Measurements from ENCODE around the gene DPF1.
"Not testable (repeated sequence)": the region's sequence is repeated elsewhere in the genome, so short reads cannot be mapped to it uniquely, and the experiment has no call there.

Gene DPF1

GRCh38 chr19:38224014-38224862, at the start of gene DPF1:
DPF1 (minus strand) TSS chr19:38224222; CDS start chr19:38224142, 80 bp downstream.
- peak; percentile 61 for DNase-seq

- no peak for DNase-seq
These were observed 49.5 kb upstream of the DPF1 start for GRCh38 chr19:38273499-38273898.

- no peak for DNase-seq
These were observed 46.7 kb upstream of the DPF1 start for GRCh38 chr19:38270587-38271167.

- DNase-seq = no peak
These were observed 44.5 kb upstream of the DPF1 start for GRCh38 chr19:38268539-38268938.

- no peak for DNase-seq
These were observed 43.9 kb upstream of the DPF1 start for GRCh38 chr19:38267761-38268483.

GRCh38 chr19:38266981-38267597, 43.1 kb upstream of the DPF1 start:
- DNase-seq = no peak

GRCh38 chr19:38265921-38266429, 42.0 kb upstream of the DPF1 start:
- no peak for DNase-seq

- no peak for DNase-seq
These were observed 41.3 kb upstream of the DPF1 start for GRCh38 chr19:38265213-38265861.

- DNase-seq = peak; percentile 12
These were observed 40.6 kb upstream of the DPF1 start, which contains the start of gene SPINT2 for GRCh38 chr19:38264486-38265212. SPINT2 (plus strand) TSS chr19:38264573; CDS start chr19:38264893, 320 bp downstream.

- DNase-seq = peak; percentile 46
These were observed 39.9 kb upstream of the DPF1 start for GRCh38 chr19:38263689-38264485.

- no peak for DNase-seq
These were observed 38.7 kb upstream of the DPF1 start for GRCh38 chr19:38262585-38263268.

GRCh38 chr19:38261942-38262341, 37.9 kb upstream of the DPF1 start:
- DNase-seq = not testable (repeated sequence)

GRCh38 chr19:38255383-38256014, 31.5 kb upstream of the DPF1 start:
- no peak for DNase-seq

- no peak for DNase-seq
These were observed 29.8 kb upstream of the DPF1 start for GRCh38 chr19:38253788-38254187.

GRCh38 chr19:38252941-38253691, 29.1 kb upstream of the DPF1 start:
- DNase-seq = no peak

GRCh38 chr19:38252385-38252784, 28.4 kb upstream of the DPF1 start:
- DNase-seq = no peak

- no peak for DNase-seq
These were observed 27.6 kb upstream of the DPF1 start for GRCh38 chr19:38251564-38252051.

- no peak for DNase-seq
These were observed 27.0 kb upstream of the DPF1 start for GRCh38 chr19:38250821-38251563.

All from activated CD4-positive, alpha-beta T cell treated with anti-CD3 and anti-CD28 coated beads, Interleukin-2, amount 50 U/mL, for 16 hours (primary cell).